AG20443 (cell line): ENCODE results near the gene DSCAML1.

Experiments
- DNase-seq: peaks from one replicate; pipeline ENCODE4 v3.0.0; 2012; ENCODE audit warnings: low spot score, mixed read lengths

DSCAML1 gene

DNA sequence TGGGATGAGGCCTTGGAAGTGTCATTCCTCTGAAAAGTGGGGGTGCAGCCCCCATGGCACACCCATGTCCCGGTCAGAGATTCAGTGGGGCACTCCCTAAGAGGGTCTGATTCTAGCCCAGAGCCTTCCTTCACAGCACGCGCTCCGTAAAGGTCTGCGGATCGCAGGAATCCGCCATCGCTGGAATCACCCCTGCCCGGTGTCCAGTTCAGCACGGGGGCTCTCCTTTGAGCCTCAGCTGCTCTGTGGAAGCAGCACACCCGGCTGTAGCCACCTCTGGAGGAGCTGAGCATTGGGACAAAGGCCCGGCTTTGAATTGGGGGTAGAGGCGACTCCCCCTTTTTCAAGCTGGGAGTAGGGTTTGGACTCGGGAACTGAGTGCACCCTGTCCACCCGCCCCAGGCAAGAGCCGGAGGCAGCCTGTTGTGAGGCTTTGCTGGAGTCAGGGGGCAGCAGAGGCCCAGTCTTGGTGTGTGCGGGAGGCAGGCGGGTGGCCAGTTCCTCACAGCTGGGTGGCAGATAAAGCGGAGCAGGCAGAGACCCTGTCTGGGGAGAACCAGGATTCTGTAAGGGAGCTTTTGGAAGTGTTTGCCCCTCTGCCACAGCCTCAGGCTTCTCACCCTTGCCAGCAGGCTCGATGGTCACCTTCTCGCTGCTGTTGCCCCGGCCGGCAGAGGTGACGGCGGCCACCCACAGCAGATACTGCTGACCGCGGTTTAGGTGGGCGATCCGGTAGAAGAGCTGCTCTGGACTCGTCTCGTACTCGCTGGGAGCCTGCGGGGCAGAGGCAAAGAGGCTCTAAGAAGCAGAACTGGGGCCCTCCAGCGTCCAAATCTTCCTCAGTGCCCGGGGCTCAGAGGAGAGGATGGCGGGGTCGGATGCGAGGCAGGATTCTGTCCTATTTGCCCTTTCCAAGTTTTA lies 353.5 kb downstream of the DSCAML1 start:
- peak; percentile 84 for DNase-seq

DNA sequence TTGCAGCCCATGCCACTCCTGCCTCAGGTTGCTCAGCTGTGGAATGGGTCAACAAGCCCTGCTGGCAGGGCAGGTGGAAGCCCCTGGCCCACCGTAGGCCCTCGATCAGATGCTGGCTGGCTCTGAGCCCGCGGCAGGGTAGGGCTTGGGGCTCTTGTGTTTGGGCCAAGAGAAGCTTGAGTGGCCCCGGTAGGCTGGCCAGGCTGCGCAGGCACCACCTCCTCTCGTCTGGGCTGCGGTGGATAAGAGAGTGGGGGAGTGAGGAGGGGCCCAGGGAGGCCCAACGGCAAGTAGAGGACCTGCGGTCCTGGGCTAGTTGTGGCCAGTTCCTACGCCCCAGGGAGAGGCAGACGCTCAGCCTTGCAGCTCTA lies 354.2 kb downstream of the DSCAML1 start:
- DNase-seq = no peak

DNA sequence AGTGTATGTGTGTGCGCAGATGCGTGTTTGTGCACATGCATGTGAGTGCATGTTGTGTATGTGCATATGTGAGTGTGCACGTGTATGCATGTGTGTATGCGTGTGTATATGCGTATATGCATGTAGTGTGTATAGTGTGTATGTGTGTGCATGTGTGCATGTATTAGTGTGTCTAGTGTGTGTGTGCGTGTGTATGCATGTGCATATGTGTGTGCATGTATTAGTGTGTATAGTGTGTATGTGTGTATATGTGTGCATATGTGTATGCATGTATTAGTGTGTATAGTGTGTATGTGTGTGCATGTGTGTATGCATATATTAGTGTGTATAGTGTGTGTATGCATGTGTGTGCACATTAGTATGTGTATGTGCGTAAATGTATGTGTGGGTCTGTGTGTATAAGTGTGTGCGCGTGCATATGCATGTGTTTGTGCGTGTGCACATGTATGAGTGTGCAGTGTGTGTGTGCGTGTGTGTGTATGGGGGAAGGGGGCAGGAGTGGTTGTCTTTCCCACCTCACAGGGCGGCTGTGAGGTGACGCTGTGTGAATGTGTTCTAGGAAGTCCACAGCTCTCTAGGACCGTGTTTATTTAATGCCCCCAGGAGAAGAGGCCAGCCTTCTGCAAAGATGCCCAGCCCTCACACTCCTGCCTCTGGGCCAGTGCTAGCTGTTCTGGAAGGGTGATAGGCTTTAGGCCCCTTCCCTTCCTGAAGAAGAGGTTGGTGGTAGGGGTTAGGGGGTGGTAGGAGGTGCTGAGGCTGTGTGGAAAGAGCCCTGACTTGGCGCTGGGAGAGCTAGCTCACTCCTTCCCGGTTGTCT lies 354.8 kb downstream of the DSCAML1 start:
- DNase-seq = no peak

DNA sequence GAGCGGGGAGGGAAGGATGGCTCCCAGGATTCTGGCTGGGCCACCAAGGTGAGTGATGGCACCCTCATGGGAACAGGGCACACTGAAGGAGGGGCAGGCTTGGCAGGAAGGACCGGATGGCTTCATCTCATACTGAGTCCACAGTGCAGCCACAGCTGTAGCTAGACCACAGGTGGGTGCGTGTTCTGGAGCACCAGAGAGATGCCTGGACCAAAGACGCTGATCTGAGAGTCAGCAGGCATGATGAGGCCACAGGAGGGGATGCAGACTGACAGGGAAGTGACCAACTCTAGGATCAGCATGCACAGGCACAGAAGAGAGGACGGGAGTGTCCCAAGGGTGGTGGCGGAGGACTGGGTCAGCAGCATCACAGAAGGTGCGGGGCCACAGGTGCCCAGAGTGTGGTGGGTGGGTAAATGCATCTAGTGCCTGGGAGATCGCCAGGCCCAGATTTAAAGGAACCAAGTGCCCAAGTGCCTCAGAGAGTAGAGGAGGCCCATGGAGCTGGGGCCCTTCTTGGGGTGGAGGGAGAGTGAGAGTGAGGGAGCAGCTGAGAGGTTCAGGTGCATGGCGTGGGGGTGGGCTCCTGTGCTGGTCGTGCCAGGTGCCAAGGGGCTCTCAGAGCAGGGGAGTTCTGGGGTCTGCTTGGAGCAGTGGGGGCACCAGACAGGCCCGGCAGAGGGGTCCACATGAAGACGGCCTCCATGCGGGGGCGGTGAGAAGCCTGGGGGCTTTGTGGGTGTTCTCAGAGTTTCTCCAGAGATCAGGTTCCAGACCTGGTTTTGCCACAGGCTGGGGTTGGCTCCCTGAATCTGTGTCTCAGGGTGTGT lies 355.7 kb downstream of the DSCAML1 start:
- DNase-seq = no peak

DNA sequence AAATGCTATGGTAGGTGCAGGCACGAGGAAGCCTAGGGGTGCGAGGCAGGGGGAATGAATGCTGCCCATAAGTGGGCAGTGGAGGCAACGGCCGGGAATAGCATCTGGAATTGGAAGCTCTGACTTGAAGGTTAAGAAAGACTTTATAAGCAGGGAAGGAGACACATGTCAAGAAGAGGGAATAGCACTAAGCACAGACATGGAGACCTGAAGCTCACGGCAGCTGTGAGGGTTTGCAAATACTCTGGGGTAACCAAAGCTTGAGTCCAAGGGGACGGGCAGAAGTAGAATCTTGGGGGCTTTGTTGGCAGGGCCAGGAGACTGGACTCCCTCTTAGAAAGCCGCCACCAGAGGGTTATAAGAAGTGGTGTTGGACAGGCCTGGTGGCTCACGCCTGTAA lies 356.8 kb downstream of the DSCAML1 start:
- no peak for DNase-seq

DNA sequence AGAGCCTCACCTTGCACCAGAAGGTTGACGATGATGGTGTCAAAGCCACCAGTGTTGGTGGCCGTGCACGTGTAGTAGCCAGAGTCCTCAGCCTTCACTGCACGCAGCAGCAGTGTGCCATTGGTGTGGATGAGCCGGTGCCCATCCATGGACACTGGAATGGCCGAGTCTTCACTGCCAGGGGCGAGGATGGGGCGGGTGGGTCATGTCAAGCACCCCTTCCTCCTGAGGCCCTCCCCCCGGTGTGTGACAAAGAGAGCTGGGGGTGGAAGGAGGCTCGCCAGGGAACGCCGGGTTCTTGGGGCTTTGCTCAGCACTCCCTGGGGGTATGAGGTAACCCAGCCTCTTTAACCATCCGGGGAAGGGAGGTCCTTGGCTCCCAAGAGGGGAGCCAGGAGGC lies 357.8 kb downstream of the DSCAML1 start:
- DNase-seq = no peak

DNA sequence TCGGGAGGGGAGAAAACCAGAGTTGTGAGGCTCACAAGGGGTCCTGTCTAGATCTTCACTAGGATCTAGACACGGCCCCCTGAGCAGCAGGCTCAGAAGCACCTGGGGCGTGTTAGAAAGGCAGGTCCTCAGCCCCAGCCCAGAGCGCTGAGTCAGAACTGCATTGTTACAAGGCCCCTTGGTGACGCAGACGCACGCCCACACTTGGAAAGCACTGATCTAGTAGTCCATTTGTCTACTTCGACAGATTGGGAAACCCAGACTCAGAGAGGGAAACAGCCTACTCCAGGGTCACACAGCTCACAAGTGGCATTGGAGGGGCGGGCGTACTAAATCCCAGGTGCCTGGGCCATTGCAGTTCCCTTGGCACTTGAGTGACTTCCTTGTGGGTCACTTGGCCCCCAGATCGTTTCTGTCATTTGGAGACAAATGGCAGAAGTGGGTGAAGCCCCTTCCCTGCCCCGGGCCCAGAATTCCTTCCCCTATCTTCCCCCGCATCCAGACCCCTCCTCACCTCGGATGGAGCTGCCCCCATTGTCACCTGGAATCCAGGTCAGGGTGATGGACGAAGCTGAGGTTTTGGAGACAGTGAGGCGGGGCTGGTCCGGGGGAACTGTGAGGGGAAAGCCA lies 358.5 kb downstream of the DSCAML1 start:
- no peak for DNase-seq

DNA sequence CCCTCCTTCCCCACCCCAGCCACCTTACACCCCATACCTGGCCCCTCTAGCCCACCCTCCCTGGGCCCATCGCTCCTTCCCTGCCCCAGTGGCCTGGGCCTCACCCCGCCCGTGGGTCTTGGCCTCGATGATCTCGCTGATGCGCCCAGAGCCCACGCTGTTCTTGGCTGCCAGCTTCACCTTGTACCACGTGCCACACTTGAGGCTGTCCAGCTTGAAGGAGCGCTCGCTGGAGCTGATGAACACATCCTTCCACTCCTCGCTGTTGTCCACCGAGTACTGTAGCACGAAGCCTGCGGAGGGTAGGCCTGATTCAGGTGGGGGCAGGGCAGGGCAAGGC lies 359.3 kb downstream of the DSCAML1 start:
- DNase-seq = no peak

DNA sequence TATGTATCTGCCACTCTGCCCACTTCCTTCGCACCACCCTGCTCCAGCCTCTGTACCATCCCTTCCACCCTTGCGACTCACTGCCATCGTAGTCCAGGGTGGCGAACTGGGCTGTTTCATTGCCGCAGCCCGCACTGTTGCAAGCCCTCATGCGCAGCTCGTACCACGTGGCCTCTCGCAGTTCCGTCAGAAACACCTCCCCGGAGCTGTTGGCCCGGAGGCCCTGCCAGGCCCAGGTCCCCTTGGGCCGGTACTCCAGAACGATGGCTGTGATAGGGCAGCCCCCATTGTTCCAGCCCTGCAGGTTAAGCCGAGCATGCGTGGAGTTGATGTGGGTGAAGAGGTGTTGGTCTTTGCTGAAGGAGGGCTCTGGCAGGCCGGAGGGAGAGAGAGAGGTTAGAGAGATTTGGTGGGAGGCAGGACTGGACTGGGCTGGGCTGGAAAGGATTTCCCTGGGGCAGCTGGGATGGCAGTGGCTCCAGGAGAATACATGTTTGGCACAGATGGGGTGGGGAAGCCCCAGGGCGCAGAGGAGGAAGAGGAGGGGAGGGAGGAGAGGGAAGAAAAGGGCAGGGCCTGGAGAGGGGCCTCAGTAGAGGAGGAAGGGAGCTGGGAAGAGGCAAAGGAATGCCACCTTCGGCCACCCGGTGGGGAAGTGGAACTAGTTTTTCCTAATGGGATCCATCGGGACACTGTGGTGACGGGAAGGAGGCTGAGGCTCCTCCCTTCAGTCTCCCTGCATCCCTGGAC lies 359.8 kb downstream of the DSCAML1 start:
- no peak for DNase-seq

DNA sequence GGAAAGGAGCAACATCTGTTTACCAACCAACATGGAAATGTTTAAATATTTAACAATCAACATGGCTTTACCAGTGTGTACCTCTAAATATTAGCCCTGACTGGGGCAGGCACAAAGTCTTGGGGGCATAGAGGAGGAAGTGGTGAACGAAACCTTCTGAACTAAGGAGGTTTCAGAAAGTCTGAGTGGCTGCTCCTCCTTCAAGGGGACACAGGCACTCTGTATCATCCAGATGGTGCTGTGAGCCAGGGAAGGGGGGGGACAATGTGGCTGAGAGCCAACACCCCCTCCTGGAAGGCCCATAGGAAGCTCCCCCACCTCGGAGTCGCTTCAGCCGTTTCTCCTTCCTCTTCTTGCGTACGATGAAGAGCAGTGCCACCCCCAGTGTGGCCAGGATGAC lies 361.7 kb downstream of the DSCAML1 start:
- no peak for DNase-seq

DNA sequence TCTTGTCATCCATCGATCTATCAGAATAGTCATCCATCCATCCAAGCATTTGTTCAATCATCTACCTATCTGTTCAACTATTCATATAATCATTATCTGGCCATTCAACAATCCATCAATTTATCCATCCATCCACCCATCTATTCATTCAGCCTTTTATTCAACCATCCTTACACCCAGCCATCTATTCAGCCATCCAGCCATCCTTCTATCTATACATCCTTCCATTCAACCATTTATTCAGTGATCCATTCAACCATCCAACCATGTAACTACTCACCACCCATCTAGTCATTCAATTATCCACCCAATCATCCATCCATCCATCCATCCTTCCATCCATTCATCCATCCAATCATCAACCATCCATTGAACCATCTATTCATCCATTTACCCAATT lies 362.5 kb downstream of the DSCAML1 start:
- DNase-seq = no peak

DNA sequence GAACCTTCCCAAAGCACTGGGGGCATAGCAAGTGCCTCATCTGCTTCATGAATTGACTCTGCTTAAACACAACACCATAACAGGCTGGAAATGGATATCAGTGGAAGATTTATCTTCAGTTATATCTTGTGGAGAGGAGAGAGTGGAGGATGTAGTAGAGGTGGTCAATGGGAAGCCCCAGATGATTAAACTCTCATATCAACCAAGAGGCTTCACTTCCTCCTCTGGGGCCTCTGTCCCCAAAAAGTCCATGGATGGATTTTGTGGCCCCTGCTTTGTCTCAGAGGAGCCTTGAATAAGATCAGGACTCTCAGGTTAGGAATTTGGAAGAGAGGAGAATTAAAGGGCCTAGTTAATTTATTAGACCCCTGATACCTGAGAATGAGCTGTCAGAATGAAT lies 363.3 kb downstream of the DSCAML1 start:
- no peak for DNase-seq

DNA sequence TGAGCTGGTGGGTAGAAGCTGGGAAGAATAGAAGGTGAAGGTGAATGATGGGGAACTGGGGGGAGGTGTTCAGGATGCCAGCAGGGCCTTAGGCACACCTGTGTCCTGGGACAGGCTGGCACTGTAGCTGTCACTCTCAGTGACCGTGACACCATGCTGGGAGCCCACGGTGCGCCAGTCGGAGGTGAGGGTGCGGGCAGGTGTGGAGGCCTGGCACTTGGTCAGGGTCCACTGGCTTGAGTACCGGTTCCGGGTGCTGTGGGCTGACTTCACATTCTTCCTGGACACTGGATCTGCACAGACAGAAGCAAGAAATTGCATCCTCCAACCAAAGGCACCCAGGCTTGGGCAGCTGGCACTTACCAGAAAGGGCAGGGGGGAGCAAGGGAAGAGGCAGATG lies 365.6 kb downstream of the DSCAML1 start:
- DNase-seq = no peak

DNA sequence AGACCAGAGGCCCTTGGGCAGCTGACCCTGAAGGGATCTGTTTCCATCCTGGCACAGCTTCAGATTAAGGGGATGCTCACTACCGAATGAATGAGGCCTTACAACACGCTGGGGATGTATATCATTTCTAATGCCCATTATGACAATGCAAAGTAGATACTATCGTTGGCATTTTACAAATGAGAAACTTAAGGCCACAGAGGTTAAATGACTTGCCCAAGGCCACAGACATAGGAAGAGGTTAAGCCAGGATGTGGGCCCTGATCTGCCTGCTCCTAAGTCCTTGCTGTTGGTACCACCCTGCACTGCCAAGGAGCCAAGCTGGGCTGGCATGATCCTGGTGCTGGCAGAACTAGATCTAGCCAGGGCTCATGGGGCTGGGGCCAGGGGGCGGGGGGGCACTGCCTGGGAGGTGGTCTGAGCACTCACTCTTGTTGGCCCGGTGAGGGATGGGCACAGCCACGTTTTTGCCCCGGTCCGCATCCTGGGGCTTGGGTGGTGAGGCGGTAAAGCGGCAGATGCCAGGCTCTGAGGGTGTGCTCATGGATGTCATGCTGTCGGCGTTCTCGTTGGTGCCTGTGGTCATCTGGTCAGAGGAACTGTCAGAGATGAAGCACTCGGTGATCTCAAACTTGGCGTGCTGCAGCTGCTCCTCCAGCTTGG lies 366.6 kb downstream of the DSCAML1 start:
- no peak for DNase-seq

DNA sequence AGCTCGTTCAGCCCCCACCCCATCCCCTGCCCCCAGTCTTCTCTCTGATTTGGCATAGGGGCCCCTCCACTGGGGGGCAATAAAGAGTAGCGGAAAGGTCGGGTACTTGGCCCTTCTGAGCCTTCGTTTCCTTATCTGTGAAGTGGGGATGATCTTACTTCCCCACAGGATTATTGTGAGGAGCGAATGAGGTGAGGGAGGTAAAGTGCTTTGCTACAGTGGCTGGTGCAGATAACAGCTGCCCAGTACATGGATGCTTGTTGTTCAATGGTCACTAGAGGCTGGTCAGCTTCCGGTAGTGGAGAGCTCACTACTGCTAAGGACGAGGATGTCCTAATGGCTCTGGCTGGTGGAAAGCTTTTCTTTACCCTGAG lies 368.2 kb downstream of the DSCAML1 start:
- no peak for DNase-seq

DNA sequence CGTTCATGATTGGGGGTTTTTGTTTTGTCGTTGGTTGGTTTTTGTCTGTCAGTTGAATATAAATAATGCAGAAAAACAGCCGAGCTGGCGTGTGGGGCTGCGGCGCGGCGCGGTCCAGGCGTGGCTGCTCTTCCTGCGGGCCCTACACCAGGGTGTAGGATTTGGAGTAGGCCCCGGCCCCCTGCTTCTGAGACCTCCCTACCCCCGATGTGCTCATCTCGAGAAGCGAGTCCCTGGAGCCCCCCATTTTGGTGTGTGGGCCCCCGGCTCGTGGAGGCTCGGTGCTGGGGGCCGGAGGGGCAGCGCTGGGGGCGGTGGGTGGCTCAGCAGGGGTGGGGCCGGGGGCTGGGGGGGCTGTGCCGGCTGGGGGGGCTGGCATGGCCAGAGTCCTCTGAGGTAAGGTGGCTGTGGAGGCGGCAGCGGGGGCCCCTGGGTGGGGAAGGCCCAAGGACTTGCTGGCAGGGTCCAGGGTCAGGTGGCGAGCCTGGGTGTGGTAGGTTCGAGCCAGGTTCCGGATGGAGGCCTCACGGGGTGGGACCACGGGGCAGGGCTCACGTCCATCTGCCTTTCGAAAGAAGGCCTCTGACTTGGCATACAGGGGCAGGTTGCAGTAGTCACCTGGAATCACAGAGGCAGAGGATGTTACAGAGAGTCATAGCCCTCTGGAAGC lies 368.7 kb downstream of the DSCAML1 start:
- DNase-seq = no peak

DNA sequence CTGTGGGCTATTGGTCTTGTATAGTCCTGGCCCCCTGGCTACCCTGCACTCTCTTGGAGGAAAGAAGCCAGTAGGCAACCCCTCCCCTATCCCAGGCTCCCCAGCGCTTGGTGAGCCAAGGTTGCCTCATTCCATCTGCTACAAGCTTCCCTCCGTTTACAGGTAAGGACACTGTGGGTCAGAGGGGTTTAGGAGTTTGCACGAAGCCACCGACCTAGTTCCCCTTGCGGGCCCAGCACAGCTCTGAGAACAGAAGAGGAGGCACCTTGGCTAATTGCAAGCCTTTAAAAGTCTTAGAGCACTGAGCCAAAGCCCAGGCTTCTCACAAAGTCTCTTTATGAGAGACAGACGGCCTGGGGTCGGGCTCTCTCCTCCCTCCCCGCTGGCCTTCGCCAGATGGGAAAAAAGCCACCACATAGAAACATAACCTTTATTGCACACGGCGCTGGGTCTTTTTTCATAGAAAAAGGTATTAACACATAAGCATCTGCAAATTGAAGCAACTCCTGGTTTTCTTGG lies 369.6 kb downstream of the DSCAML1 start:
- DNase-seq = no peak

DNA sequence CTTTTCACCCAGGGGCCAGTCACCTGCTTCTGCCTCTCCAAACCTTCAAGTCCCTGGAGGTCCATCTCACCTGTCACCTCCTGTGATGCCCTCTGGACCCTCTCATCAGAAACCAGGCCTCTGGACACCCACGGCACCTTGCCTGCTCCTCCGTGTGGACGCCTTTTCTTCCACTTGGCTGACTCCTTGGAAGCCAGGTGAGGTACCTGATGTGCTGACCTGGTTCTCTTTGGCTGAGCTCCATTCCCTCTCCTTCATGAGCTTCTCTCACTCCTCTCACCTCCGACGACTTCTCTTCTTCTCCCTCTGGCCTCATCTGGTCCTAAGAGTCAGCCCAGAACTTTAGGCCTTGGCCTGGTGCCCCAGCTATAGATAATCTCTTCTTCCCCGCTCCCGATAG lies 370.1 kb downstream of the DSCAML1 start:
- no peak for DNase-seq

DNA sequence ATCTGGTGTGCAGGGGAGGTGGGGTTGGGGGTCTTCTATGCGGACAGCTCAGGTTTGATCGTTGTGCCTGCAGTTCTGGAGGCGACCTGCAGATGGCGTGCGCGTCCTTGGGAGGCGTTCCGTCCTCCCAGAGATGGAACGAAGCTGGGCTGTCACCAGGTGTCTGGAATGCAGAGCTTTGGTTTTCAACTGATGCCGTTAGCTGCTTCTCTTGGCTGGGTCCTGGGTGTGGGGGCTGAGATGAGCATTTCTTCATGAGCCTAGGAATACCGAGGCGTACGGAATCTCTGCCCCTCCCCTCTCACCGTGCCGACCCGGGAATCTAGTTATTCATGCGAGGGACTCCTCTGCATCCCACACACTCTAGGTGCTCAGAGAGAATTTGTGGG lies 370.7 kb downstream of the DSCAML1 start:
- peak; percentile 89 for DNase-seq

DNA sequence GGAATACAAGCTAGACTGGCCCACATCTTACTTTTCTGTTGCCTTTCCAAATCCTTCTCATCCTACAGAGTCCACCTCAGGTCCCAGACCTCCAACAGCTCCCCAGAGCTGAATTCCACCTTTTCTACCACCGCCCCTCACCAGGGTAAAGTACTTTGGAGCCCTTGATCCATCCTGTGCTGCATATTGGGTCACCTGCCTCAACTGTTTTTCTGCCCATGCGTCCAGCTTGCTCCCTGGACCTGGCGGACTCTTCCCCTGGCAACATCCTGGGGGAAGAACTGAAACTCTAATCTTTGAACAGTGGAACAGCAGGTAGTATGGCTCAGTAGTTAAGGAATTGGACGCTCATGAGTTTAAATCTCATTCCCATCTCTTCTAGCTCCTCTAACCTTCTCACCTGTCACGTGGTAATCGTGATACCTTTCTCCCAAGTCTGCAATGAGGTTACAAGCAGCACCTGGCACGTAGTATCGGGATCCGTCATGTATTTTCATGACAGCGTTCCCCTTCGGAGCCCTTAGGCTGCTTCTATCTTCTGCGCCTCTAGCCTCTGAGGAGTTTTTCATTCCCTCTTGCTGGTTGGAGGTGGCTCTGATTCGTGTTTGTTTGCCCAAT lies 371.2 kb downstream of the DSCAML1 start:
- DNase-seq = no peak
